Right renal pelvis (tissue), 4 donors: ENCODE data around the gene CUEDC1. TPM values are rescaled to one million over a fixed set of nuclear protein-coding genes. Genes with fewer than 3 reads are reported as not detected.
"Not testable (repeated sequence)": the region's sequence is repeated elsewhere in the genome, so short reads cannot be mapped to it uniquely, and the experiment has no call there.

ENCODE experiments used
- DNase-seq, 4 donors: peaks; one replicate each; pipeline ENCODE4 v3.0.0-alpha.2; 2013; ENCODE audit warnings: low read depth in 4 of 4, low spot score in 3 of 4, missing footprints in 1 of 4
- polyA plus RNA-seq, 4 donors: library from polyadenylated mRNA; unstranded; fragments of 120-200 nt; gene quantifications; one replicate each; pipeline ENCODE4 v1.2.1, GENCODE V29; 2013; ENCODE audit not compliant: insufficient read length in 4 of 4

The CUEDC1 gene
- polyA plus RNA-seq, 4 donors = 41.8 to 46.9 (median 45.2) TPM

DNA sequence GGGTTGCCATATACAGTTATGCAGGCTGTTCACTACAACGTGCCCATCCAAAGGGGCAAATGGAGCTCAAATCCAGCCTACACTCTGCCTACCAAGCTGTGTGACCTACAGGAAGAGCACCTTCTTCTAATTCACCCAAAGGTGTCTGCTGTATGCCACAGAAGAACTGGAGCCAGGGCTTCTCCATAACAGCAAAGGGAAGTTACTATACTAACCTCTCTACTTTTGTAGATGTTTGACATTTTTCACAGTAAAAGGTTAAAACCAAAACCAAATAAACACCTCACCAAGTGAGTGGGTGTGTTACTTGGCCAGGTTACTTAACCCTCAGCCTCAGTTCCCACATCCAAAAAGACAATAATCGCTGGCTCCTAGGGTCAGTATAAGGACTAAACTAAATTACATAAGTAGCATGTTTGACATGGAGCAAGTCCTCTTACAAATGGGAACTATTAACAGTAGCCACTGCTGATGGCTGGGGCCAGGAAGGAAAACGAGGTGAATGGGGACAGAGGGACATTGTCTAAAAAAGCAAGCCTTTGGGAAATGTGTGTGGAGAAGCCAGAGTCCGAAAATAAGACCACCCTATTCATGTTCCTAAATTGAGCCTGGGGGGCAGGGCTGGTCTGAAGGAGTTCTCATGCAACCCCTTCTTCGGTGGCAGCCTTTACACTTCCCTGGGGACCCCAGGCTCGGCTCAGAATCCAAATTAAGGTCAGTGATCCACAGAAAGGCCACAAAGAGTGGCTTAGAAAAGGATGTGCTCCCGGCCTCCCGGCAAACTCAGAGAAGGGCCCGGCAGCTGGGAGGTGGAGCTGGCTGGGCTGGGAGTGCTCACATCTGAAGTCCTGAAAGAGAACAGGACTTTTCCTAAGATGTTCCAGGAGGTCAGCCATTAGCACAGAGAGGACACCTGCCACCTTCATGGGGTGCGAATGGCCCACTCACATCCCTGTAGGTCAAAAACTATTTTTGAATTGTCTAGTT, 13.5 kb downstream of the CUEDC1 start:
- no peak for DNase-seq

DNA sequence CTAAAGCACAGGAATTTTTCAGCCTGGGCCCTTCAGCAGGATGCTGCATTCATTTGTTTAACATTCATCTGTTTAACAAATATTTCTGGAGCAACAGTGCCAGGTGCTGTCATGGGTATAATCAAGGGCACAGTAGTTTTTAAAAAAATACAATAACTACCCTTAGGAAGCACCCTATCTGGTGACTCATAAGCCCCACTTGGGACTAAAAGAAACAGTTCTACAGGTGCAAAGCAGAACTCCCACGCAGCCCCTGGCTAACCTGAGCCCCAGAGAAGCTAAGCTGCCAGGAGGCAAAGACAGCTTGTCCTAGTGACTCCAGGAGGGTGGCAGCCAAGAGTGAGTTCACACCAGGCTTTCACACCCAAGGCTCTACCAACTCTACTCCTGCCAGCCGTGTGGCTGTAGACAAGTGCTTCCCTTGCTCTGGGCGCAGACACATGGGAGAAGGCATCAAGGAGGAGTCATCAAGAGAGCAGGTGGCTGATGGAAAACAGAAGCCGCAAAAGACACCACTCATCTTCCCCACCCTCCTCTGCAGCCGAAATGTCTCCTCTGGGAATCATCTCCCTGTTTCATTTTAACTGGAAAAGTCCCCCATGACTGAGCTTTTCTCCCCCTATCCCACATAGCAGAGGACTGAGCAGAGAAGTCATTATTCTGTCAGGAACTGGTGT, 14.4 kb downstream of the CUEDC1 start:
- DNase-seq = no peak

DNA sequence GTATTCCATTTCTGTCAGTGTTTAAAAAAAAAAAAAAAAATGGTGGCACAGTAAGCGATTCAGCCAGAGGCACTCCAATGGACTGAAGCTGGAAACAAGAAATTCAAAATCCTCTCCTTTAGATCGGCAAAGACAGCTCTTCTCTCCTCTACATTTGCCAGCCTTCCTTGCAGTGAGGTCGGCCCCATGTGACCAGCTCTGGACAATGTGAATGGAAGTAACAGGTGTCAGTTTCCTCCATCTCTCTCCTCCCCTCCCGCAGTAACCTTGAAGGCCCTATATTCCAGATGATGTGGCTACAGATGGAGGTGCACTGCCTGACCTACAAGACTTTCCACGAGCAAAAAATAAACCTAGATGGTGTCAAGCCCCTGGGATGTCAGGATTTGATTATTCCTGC, 15.0 kb downstream of the CUEDC1 start:
- no peak for DNase-seq

DNA sequence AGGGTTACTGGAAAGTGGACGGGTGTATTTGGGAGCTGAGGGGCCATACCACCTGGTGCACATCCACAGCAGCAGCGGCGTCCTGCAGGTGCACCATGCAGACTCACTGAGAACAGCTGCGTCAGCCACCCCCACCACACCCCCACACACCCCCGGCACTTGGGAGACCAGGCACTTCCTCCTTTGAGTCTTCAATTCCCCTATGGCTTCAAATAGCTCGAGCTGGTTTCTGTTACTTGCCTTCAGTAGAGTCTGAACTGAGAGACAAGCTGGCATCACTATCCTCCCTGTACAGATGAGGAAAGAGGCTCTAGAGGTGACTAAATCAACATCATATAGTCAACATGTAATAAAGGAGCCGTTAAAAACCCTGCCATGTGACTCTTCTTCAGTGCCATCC, 15.4 kb downstream of the CUEDC1 start:
- DNase-seq = no peak

DNA sequence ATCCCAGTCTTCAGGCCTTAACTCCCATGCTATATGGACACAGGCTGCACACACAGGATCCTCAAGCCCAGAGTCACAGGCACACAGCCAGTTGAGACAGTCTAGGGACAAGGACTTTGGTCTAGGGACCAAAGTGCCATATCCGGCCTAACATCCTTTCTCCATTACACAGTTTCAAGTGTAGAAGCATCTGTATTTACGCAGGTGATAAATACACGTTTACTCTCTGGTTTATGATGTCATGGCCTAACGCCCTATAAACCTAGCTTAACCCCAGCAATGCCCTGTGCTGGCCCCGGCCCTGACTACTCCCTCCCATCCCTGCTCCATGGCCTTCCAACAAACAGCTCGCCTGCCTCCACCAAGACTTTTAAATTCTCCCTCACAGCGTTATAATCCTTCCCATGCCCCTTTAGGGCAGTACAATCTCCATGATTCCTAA, 17.1 kb downstream of the CUEDC1 start:
- no peak for DNase-seq

DNA sequence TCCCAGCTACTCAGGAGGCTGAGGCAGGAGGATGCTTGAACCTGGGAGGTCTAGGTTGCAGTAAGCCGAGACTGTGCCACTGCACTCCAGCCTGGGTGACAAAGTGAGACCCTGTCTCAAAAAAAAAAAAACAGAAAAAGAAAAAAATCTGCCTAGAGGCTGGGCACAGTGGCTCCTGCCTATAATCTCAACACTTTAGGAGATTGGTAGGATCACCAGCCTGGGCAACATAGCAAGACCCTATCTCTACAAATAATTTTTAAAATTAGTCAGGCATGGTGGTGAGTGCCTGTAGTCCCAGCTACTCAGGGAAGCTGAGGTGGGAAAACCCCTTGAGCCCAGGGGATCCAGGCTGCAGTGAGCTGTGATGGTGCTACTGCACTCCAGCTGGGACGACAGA, 17.7 kb downstream of the CUEDC1 start:
- no peak for DNase-seq

DNA sequence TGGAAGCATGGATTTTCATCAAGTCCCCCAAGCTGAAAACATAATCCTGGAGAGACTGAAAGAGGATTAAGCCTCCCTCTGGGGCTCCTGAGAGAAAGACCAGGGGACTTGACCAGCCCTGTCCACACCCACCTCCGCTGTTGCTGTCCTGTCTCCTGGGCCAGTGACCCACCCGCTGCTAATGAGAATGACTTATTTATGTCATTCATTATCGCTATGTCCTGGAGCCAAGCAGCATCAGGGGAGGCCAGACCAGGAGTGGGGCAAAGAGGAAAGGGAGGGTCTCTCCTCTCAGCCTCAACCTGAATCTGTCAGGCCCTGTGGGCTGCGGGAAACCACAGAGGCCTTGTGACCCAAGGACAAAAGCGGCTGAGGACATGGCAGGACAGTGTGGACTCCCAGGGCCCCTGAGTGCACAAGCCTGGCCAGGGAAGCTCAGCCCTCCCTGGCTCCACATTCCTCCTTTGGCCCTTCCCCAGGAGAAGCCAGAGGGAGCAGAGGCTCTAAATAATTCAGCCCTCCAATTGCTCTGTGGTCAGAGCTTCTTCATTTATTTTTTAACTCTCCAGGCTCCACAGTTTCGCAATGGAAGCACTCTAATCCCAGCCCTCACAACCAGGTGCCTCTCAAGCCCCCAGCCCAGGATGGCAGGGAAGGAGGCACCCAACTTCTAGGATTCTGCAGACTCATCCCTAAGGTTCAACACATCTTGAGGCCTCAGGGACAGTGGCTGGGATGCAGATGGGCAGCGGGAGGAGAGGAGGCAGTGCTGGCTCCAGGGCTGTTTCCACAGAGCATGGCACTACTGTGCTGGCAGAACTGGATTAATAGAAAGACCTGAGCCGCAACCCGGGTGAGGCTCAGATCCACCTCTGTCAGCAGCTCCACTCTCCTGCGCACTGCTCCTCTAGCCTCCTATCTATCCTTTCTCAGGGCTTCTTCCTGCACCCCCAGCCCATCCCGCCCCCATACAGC, 19.1 kb downstream of the CUEDC1 start:
- peak in 1 of 4 donors; percentile 48 for DNase-seq

DNA sequence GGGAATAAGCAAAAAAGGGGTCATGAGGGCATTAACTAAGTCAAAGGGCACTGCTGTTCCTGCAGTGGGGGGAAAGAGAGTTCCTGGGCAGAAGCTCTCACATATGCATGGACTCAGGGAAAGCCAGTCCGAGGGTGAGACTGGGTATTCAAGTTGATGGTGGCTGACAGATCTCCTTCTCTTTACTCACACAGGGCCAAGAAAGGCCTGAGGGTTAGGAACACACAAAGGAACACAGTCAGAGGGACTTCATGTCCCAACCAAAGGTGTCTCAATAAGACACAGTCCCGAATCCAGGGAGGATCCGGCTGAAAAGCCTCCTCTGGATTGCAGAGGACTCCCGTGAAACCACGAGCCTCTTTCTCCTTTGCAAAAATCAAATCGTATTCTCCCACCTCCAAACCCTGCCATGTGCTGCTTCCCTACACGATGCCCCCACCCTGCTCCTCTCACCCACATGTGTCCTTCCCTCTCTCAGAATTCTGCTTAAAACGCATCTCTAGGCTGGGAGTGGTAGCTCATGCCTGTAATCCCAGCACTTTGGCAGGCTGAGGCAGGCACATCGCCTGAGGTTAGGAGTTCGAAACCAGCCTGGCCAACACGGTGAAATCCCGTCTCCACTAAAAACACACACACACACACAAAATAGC, 23.6 kb downstream of the CUEDC1 start:
- DNase-seq = no peak

DNA sequence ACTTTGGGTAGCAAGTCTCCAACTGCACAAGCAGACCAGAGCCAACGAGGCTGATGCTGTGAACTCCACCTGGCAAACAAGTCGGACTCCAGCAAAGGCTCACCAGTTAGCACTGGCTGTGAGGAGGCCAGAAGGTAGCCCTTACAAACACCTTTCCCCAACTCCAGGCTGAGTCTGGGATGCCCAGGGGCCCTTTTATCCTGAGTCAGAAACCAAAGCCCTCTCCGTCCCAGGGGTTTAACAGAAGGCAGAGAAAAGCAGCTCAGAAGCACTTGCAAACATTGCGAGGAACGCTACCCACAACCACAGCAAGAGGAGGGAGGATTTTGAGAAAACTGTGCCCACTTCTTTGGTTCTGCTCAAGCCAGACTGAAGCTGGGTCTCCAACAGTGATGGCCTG, 25.0 kb downstream of the CUEDC1 start:
- DNase-seq = no peak

DNA sequence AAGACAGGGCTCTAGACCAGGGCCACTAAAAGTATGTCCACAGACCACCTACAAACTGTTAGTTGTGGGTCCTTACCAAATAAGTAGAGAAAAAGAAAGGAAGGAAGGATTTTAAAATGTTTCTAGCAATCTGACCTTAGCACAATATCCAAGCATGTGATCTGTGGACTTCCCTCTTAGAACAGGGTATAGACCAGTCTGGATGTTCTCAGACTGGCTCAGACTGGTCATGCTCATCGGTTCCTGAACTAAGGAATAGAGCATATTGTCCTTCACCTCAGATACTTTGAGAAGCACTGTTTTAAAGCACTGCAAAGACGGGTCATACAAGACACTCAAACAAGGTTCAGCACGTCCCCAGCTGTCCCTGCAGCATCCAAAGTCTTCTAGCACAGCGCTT, 25.8 kb downstream of the CUEDC1 start:
- no peak for DNase-seq

DNA sequence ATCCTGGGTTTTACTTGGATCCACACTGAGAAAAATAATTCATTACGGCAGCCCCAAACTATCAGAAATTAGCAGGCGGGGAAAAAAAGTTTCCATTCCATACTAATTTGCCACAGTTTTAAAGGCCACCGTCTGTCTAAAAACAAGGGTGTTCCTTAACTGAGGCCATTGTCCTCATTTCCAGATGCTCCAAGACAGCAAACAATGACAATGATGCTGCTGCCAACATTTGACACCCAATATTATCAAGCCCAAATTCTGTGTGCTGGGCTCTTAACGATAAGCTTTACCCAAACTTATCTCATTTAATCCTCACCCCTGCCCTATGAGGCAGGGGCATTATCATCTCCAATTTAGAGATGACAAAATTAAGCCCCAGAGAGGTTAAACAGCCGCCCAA, 26.3 kb downstream of the CUEDC1 start:
- no peak for DNase-seq

DNA sequence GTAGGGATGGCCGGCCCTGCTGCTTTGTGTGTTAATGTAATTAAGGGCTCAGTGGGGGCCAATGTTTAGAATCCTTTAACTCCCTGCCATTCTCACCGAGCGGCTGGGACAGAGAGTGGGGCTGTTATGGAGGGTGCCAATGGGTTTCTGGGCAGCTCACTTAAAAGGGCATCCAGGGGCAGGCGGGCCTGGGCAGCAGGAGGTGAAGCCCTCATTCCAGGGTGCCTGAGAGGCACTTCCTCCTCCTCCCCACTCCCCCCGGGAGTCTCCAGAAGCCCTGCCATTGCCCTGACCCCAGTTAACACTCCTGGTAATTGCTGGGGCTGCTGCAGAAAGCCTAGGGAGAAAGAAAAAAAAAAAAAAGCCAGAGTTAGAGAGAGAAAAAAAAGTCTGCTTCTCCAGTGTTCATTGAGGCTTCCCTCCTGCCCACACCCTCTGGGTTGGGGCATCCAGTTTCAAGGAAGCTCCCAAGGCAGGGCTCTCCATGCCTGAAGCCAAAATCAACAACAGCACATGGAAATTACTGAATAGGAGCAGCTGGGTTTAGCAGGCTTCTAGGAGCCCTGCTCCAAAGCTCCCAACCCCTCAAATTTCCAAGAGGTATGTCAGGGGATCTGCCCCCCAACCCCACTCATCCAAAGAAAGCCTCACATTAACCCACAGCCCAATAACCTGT, 28.0 kb downstream of the CUEDC1 start:
- DNase-seq = peak in 2 of 4 donors; percentile 62 to 66

DNA sequence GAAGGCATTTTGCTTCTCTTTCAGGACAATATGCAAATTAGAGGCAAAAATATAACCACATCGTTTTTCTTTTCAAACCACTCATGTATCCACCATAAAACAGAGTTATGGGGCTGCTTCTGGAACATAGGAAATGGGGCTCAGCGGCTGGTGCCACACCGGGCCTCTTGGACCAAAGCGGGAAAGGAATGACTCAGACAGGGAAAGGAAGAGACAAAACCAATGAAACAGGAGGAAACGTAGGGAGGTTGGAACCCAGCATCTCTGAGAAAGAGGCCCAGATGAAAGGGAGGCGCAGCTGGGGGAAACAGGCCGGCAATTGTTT, 28.5 kb downstream of the CUEDC1 start:
- no peak for DNase-seq

DNA sequence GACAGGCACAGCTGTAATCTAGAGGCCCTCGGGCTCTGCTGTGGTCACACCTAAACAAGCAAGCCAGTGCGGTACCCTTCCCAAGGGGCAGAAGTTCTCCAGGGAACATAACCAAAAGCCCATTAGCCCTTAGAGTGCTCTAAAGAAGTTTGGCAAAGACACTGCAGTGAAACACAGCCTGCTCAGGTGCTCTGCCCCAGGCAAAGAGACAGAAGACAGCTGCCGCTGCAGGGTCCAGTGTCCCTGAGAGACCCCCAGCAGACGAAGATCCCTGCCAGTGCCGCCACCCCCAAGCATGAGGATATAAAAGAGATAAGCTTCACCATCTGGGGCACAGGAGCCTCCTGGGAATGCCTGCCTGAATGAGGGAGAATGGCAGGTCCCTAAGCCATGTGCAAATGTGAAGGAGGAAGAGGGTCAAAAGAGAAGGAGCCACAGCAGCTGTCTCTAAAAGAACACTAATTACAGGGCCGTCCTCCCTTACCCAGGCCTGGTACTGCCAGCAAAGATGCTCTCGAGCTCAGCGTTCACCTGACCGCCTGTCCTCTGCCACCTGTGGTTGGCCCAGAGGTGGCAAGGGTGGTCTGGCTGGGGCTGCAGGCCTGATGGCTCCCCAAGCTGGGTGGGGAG, 29.7 kb downstream of the CUEDC1 start:
- no peak for DNase-seq

DNA sequence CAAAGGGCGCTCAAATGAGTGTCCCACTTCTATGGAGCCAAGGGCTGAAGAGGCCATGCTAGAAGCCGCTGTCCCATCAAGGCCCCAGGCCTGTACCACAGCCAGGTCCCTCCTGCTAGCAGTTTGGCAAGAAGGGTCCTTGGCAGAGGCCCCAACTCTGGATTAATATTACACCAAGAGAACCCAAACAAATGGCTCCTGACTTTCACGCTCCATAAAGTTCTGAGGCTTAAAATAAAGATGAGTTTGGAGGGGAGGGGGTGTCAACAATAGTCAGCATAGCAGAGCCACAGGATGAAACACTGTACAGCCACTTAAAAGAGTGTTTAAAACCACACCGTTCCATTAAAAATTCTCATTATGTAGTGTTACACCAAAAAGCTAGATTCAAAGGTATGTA, 30.5 kb downstream of the CUEDC1 start:
- peak in 1 of 4 donors; percentile 49 for DNase-seq

DNA sequence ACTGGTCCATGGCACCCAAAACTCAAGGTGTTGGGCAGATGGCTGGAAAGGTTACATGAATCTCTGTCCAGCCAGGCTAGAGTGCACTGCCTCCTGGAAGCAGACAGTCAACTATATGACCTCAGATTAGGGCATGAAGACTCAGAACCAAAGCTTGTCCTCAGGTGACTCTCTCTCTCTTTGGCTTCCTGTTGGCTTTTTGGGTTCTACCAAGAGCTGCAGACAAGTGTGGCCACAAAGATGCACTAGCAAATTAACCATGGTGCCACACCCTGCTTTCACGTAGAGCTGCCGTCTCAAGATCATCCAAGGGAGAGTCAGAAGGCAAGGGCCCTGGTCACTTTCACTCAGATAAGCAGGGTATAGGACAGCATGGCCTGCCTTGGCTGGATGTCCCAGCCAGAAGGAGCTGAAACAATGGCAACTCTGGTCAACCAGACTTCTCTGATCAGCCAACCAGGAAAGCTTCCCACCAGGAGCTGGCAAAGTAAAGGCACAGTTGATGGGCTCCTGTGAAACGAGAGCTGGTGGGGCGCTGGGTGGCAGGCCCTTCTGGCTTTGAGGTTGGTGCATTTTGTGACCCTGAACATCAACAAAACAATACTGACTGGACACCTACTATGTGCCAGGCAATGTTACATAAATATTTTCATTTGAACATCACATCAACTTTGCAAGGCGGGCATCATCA, 31.9 kb downstream of the CUEDC1 start:
- no peak for DNase-seq

DNA sequence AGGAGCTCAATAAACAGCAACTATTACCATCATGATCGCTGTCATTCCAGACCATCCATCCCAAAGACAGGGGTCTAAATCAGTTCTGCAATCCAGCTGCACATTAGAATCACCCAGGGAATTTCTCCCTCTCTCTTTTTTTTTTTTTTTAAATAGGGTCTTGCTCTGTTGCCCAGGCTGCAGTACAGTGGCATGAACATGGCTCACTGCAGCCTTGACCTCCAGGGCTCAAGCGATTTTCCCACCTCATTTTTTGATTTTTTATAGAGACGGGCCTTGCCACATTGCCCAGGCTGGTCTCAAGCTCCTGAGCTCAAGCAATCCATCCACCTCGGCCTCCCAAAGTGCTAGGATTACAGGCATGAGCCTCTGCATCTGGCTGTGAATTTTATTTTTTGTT, 32.5 kb downstream of the CUEDC1 start:
- not testable (repeated sequence) for DNase-seq

DNA sequence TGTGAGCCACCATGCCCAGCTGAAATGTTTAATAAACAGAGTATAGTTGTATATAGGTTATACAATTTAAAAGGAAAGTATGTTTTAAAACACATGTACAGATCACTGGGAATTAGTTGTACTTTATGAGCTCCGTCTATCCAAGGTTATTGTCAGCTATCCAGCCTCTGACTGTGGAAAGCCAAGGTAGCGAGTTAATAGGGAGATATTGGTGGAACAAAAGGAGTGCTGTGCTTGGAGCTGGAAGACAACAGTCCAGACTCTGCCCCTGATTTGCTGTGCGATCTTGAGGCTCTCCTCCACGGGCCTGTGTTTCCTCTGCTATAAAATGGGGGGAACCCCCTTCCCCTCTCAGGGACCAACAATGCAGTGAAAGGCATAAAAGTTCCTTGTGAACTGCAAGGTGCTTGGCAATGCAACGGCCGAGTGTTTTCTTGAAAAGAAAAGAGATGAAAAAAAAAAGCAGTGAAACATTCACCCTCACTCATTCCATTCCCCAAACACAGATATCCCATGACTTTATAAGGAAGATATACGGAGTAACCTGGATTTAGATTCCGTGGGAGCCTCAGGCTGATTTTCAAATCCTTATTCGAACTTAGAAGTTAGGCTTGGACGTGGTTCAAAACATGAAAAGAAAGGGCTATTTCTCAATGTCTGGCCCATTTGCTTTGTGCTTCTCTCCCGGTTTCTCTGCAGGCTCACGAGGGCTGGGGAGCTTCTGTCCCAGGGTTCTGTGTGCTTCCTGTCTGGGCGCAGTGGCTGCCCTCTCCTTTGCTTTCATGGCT, 34.1 kb downstream of the CUEDC1 start:
- no peak for DNase-seq
